Astrocyte of the cerebellum (primary cell): ENCODE results near the gene FBLIM1.
"Not testable (repeated sequence)": the region's sequence is repeated elsewhere in the genome, so short reads cannot be mapped to it uniquely, and the experiment has no call there.

Source experiments
- DNase-seq: peaks from one replicate; pipeline ENCODE4 v3.0.0-alpha.2; 2011; ENCODE audit warnings: low read depth
- H3K4me3 ChIP-seq: 2 replicates; pipeline ENCODE4 v1.5.1; 2011; ENCODE audit warnings: mild to moderate bottlenecking, low read depth, low read length, moderate library complexity
- CTCF ChIP-seq: IDR thresholded peaks from 2 replicates; pipeline ENCODE4 v1.5.1; 2012; ENCODE audit warnings: low read length, low read depth, moderate library complexity, mild to moderate bottlenecking; ENCODE audit errors: missing control alignments
- in situ Hi-C: cut with HindIII; loops from 2 replicates; pipeline ENCODE4 v1.10.0; 2017; ENCODE audit warnings: low sequenced_read_pairs

The FBLIM1 gene

GRCh38 chr1:15810073-15810472 is 51.5 kb downstream of the FBLIM1 start:
- in situ Hi-C loops = no loop called here
- H3K4me3 ChIP-seq = no peak overlapping the region
- no peak for DNase-seq
- TF ChIP-seq CTCF = no peak

DNA sequence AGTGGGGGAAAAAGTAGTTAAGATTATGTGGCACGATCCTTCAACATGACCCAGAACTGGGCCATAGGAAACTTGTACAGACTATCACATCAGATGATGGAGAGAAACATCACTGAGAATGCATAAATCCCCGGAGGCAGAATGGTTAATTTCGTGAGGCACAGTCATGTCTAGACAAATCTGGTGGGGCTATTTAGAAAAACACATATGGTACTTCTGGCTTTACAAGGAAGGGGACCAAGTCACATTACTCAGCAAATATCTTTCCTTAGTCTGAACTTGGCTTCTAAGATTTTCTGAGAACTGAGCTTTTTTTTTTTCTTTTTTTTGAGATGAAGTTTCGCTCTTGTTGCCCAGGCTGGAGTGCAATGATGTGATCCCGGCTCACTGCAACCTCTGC is 58.1 kb downstream of the FBLIM1 start:
- DNase-seq = no peak
- no peak overlapping the region for H3K4me3 ChIP-seq
- no peak for TF ChIP-seq CTCF
- in situ Hi-C loops = loop anchor here (5.0 kb wide), 1 partner anchor 56 kb away; no protein-coding TSS in a partner anchor

DNA sequence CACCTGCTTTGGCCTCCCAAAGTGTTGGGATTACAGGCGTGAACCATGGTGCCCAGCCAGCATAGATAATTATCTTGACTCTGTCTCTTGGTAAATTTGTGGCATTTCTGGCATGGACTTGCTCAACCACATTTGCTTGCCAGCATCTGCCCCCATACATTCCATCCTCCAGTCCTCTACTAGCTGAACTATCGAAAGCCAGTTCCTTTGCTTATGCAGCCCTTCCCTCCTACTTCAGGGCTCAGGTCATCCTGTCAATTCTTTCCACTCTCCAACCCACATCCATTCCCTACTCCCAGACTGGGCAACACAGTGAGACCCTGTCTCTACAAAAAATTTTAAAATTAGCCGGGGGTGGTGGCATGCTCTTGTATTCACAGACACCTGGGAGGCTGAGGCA is 61.9 kb downstream of the FBLIM1 start:
- TF ChIP-seq CTCF = no peak
- no peak overlapping the region for H3K4me3 ChIP-seq
- DNase-seq = no peak
- in situ Hi-C loops = no loop called here

GRCh38 chr1:15825800-15826199 is 67.2 kb downstream of the FBLIM1 start:
- in situ Hi-C loops = no loop called here
- no peak for DNase-seq

GRCh38 chr1:15826810-15827507 is 68.4 kb downstream of the FBLIM1 start:
- no peak overlapping the region for H3K4me3 ChIP-seq
- TF ChIP-seq CTCF = no peak
- no peak for DNase-seq
- in situ Hi-C loops = no loop called here

More at GRCh38 chr1:15825800-15826199, 67.2 kb downstream of the FBLIM1 start:
- H3K4me3 ChIP-seq = no peak overlapping the region
- TF ChIP-seq CTCF = no peak

GRCh38 chr1:15827567-15827966 is 69.0 kb downstream of the FBLIM1 start:
- DNase-seq, in situ Hi-C loops, H3K4me3 ChIP-seq: not testable (repeated sequence)

DNA sequence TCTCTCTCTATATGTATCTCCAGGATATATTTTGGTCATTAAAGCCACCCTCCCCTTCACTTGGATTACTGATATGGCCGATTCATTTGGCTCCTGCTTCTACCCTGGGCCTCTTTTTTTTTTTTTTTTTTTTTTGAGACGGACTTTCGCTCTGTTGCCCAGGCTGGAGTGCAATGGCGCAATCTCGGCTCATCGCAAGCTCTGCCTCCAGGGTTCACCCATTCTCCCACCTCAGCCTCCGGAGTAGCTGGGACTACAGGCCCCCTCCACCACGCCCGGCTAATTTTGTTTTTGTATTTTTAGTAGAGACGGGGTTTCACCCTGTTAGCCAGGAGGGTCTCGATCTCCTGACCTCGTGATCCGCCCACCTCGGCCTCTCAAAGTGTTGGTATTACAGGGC is 70.3 kb downstream of the FBLIM1 start:
- in situ Hi-C loops, H3K4me3 ChIP-seq, DNase-seq: not testable (repeated sequence)

GRCh38 chr1:15830258-15830657 is 71.7 kb downstream of the FBLIM1 start:
- in situ Hi-C loops = no loop called here
- DNase-seq = no peak
- no peak for TF ChIP-seq CTCF
- no peak overlapping the region for H3K4me3 ChIP-seq
